ENCODE results near the gene KCNA3. TPM values are rescaled to one million over a fixed set of nuclear protein-coding genes. Genes with fewer than 3 reads are reported as not detected.

KCNA3 gene
- total and polyA plus RNA-seq, 4 donors: 0.23 to 2.2 (median 0.34) TPM

- 26% methylated on average over 13 of the region's 13 CpGs for whole genome bisulfite sequencing
- H3K27me3 ChIP-seq (ENCODE audit: control insufficient read depth in 4 of 4, insufficient read depth in 4 of 4, low read length in 3 of 4): no peaks in the 10 kb centered on the region
- TF ChIP-seq ATF3 (IDR thresholded peaks at IDR 0.05) (no peak), RXRA (IDR thresholded peaks at IDR 0.05) (no peak), GABPA (IDR thresholded peaks at IDR 0.05 in 1 of 2, conservative IDR thresholded peaks at IDR 0.05 in 1 of 2) (no peak), SP1 (IDR thresholded peaks at IDR 0.05) (no peak), EGR1 (IDR thresholded peaks at IDR 0.05; ENCODE audit: low read depth in 2 of 2) (no peak), ZBTB33 (IDR thresholded peaks at IDR 0.05) (no peak), HNF4A (conservative IDR thresholded peaks at IDR 0.05) (no peak), NR2F2 (IDR thresholded peaks at IDR 0.05) (no peak), RAD21 (IDR thresholded peaks at IDR 0.05) (peak; percentile 79 to 90), CTCF (IDR thresholded peaks at IDR 0.05; ENCODE audit: low read depth, low read length, missing input control) (peak; percentile 74), FOXA1 (IDR thresholded peaks at IDR 0.05) (no peak), FOXA2 (IDR thresholded peaks at IDR 0.05) (no peak), REST (IDR thresholded peaks at IDR 0.05) (no peak)
- DNase-seq (ENCODE audit: low spot score): peak; percentile 76
- no peak overlapping the region for H3K4me3 ChIP-seq (ENCODE audit: low read depth in 1 of 3, low read length in 3 of 3)
- H3K27ac ChIP-seq (ENCODE audit: low read depth in 1 of 2, low read length in 2 of 2): no peak overlapping the region
- no peaks in the 10 kb centered on the region for H3K9me3 ChIP-seq (ENCODE audit: control insufficient read depth in 4 of 4, low read length in 3 of 4)
- no peaks in the 10 kb centered on the region for H3K36me3 ChIP-seq (ENCODE audit: control insufficient read depth in 4 of 4, insufficient read depth in 3 of 4, low read depth in 1 of 4, low read length in 3 of 4)
- no peak overlapping the region for H3K9ac ChIP-seq (ENCODE audit: low read depth in 1 of 2, low read length in 2 of 2)
- no peaks in the 10 kb centered on the region for H3K4me1 ChIP-seq (ENCODE audit: control insufficient read depth in 4 of 4, insufficient read depth in 4 of 4, low read length in 3 of 4)
Observed at GRCh38 chr1:110630839-110631663, 43.7 kb downstream of the KCNA3 start.
